ENCODE measurements around the gene ETV5. TPM values are rescaled to one million over a fixed set of nuclear protein-coding genes. Genes with fewer than 3 reads are reported as not detected.
A peak's percentile ranks its signal among the peaks of the same experiment; 100 is the strongest.
"Not testable (repeated sequence)": the region's sequence is repeated elsewhere in the genome, so short reads cannot be mapped to it uniquely, and the experiment has no call there.

The ETV5 gene
- total and polyA plus RNA-seq, 2 donors (not counting 1 experiment from before 2014, with no cell fraction given): 23.1 to 24.9 TPM

- H3K36me3 ChIP-seq (ENCODE audit: control insufficient read depth, insufficient read depth, low read length): no peaks in the 10 kb centered on the region
- H3K4me2 ChIP-seq (ENCODE audit: extremely low read depth, insufficient read depth, low read length): no peak overlapping the region
- TF ChIP-seq EZH2 (IDR thresholded peaks at IDR 0.05; ENCODE audit: low read length, missing control alignments) (no peak), CTCF (conservative IDR thresholded peaks at IDR 0.05 in 1 of 2, IDR thresholded peaks at IDR 0.05 in 1 of 2; ENCODE audit: low read depth in 1 of 2, low read length in 2 of 2) (no peak)
- no peak overlapping the region for H2AFZ ChIP-seq (ENCODE audit: low read length)
- no peak overlapping the region for H3K27ac ChIP-seq (ENCODE audit: insufficient read depth, low read length)
- H3K79me2 ChIP-seq (ENCODE audit: control insufficient read depth, insufficient read depth, low read length): no peaks in the 10 kb centered on the region
- H4K20me1 ChIP-seq (ENCODE audit: control insufficient read depth, extremely low read depth, insufficient read depth, low read length): no peaks in the 10 kb centered on the region
- no peaks in the 10 kb centered on the region for H3K27me3 ChIP-seq (ENCODE audit: control insufficient read depth, insufficient read depth, low read length)
- H3K9me3 ChIP-seq (ENCODE audit: control insufficient read depth, insufficient read depth, low read depth, low read length): no peaks in the 10 kb centered on the region
- no peak overlapping the region for H3K4me3 ChIP-seq (replicated peaks in 1 of 4; ENCODE audit: control extremely low read depth in 1 of 4, insufficient read depth in 1 of 4, low read depth in 3 of 4, low read length in 4 of 4)
- DNase-seq (ENCODE audit: low read depth in 2 of 2): peak; percentile 13 to 49
- no peak overlapping the region for H3K9ac ChIP-seq (ENCODE audit: insufficient read depth, low read length)
- no peaks in the 10 kb centered on the region for H3K4me1 ChIP-seq (ENCODE audit: control insufficient read depth, extremely low read depth, insufficient read depth, low read length)
These were observed 73.6 kb downstream of the ETV5 start for GRCh38 chr3:186035277-186035676.

- no peaks in the 10 kb centered on the region for H3K36me3 ChIP-seq (ENCODE audit: control insufficient read depth, insufficient read depth, low read length)
- no peak overlapping the region for H3K27ac ChIP-seq (ENCODE audit: insufficient read depth, low read length)
- no peaks in the 10 kb centered on the region for H3K9me3 ChIP-seq (ENCODE audit: control insufficient read depth, insufficient read depth, low read depth, low read length)
- TF ChIP-seq EZH2 (IDR thresholded peaks at IDR 0.05; ENCODE audit: low read length, missing control alignments): no peak
- no peak for TF ChIP-seq CTCF (conservative IDR thresholded peaks at IDR 0.05 in 1 of 2, IDR thresholded peaks at IDR 0.05 in 1 of 2; ENCODE audit: low read depth in 1 of 2, low read length in 2 of 2)
- H3K27me3 ChIP-seq (ENCODE audit: control insufficient read depth, insufficient read depth, low read length): no peaks in the 10 kb centered on the region
- no peaks in the 10 kb centered on the region for H3K79me2 ChIP-seq (ENCODE audit: control insufficient read depth, insufficient read depth, low read length)
- no peak overlapping the region for H3K4me2 ChIP-seq (ENCODE audit: extremely low read depth, insufficient read depth, low read length)
- no peaks in the 10 kb centered on the region for H4K20me1 ChIP-seq (ENCODE audit: control insufficient read depth, extremely low read depth, insufficient read depth, low read length)
- H2AFZ ChIP-seq (ENCODE audit: low read length): no peak overlapping the region
- peak in 1 of 2 donors; percentile 6 for DNase-seq (ENCODE audit: low read depth in 2 of 2)
- no peaks in the 10 kb centered on the region for H3K4me1 ChIP-seq (ENCODE audit: control insufficient read depth, extremely low read depth, insufficient read depth, low read length)
- H3K4me3 ChIP-seq (replicated peaks in 1 of 4; ENCODE audit: control extremely low read depth in 1 of 4, insufficient read depth in 1 of 4, low read depth in 3 of 4, low read length in 4 of 4): no peak overlapping the region
- no peak overlapping the region for H3K9ac ChIP-seq (ENCODE audit: insufficient read depth, low read length)
These were observed 76.6 kb downstream of the ETV5 start for GRCh38 chr3:186032321-186032720.

GRCh38 chr3:186025993-186026392 lies 82.9 kb downstream of the ETV5 start:
- H3K9ac ChIP-seq (ENCODE audit: insufficient read depth, low read length); H3K36me3 ChIP-seq (ENCODE audit: control insufficient read depth, insufficient read depth, low read length); H3K4me2 ChIP-seq (ENCODE audit: extremely low read depth, insufficient read depth, low read length); H3K27me3 ChIP-seq (ENCODE audit: control insufficient read depth, insufficient read depth, low read length); H3K9me3 ChIP-seq (ENCODE audit: control insufficient read depth, insufficient read depth, low read depth, low read length); H3K79me2 ChIP-seq (ENCODE audit: control insufficient read depth, insufficient read depth, low read length); H2AFZ ChIP-seq (ENCODE audit: low read length); DNase-seq (ENCODE audit: low read depth in 2 of 2); H4K20me1 ChIP-seq (ENCODE audit: control insufficient read depth, extremely low read depth, insufficient read depth, low read length); H3K4me3 ChIP-seq (replicated peaks in 1 of 4; ENCODE audit: control extremely low read depth in 1 of 4, insufficient read depth in 1 of 4, low read depth in 3 of 4, low read length in 4 of 4); H3K27ac ChIP-seq (ENCODE audit: insufficient read depth, low read length): not testable (repeated sequence)
- peaks cover 14% of the 10 kb centered on the region for H3K4me1 ChIP-seq (ENCODE audit: control insufficient read depth, extremely low read depth, insufficient read depth, low read length)

All from fibroblast of lung (primary cell).